IPS-15b (cell line): ENCODE data around the gene TRRAP.

ENCODE experiments used
- H3K27me3 ChIP-seq: one replicate; pipeline ENCODE4 v1.6.1; 2013; ENCODE audit warnings: low read length; ENCODE audit not compliant: control insufficient read depth, insufficient read depth
- H3K36me3 ChIP-seq: one replicate; pipeline ENCODE4 v1.6.1; 2013; ENCODE audit warnings: low read length; ENCODE audit not compliant: control insufficient read depth, insufficient read depth
- H3K4me1 ChIP-seq: one replicate; pipeline ENCODE4 v1.6.1; 2013; ENCODE audit warnings: mild to moderate bottlenecking, low read length; ENCODE audit not compliant: control insufficient read depth, insufficient read depth
- H3K4me3 ChIP-seq: one replicate; pipeline ENCODE4 v1.5.1; 2013; ENCODE audit warnings: low read depth, low read length
- H3K9ac ChIP-seq: one replicate; pipeline ENCODE4 v1.6.1; 2013; ENCODE audit warnings: low read depth, mild to moderate bottlenecking, low read length
- H3K9me3 ChIP-seq: one replicate; pipeline ENCODE4 v1.6.1; 2013; ENCODE audit warnings: mild to moderate bottlenecking, low read length; ENCODE audit not compliant: control insufficient read depth, insufficient read depth

The TRRAP gene

GRCh38 chr7:99014113-99014985 is 136.0 kb downstream of the TRRAP start:
- Histone ChIP-seq H3K4me3 (no peak overlapping the region), H3K27me3 (no peaks in the 10 kb centered on the region), H3K4me1 (no peaks in the 10 kb centered on the region), H3K9ac (no peak overlapping the region), H3K9me3 (no peaks in the 10 kb centered on the region), H3K36me3 (peaks cover 40% of the 10 kb centered on the region)

- Histone ChIP-seq H3K9ac (no peak overlapping the region), H3K9me3 (no peaks in the 10 kb centered on the region), H3K27me3 (no peaks in the 10 kb centered on the region), H3K4me3 (no peak overlapping the region), H3K4me1 (no peaks in the 10 kb centered on the region), H3K36me3 (peaks cover 36% of the 10 kb centered on the region)
These were observed 137.9 kb downstream of the TRRAP start for GRCh38 chr7:99016196-99016595.

GRCh38 chr7:99019523-99020412 is 141.4 kb downstream of the TRRAP start:
- H3K27me3 ChIP-seq, result no peaks in the 10 kb centered on the region
- no peaks in the 10 kb centered on the region for H3K9me3 ChIP-seq
- H3K9ac ChIP-seq, result no peak overlapping the region
- no peaks in the 10 kb centered on the region for H3K4me1 ChIP-seq
- no peak overlapping the region for H3K4me3 ChIP-seq
- peaks cover 8% of the 10 kb centered on the region for H3K36me3 ChIP-seq

DNA sequence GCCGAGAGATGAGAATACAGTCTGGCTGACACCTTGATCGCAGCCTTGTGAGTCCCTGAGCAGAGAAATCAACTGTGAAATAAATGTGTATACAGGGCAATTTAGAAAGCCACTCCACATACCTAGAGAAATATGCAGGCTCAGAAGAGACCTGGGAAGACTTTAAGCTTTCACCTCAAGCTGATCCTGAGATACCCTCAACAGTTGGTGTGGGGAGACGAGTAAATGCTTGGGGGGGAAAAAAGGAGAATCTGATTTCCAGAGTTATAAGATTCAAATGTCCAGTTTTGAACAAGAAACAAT is 142.0 kb downstream of the TRRAP start:
- Histone ChIP-seq H3K9me3 (no peaks in the 10 kb centered on the region), H3K27me3 (no peaks in the 10 kb centered on the region), H3K4me3 (no peak overlapping the region), H3K36me3 (peaks cover 2% of the 10 kb centered on the region), H3K4me1 (no peaks in the 10 kb centered on the region), H3K9ac (no peak overlapping the region)

- H3K9ac ChIP-seq, result no peak overlapping the region
- H3K4me3 ChIP-seq, result no peak overlapping the region
- H3K9me3 ChIP-seq, result no peaks in the 10 kb centered on the region
- H3K4me1 ChIP-seq, result no peaks in the 10 kb centered on the region
- no peaks in the 10 kb centered on the region for H3K36me3 ChIP-seq
- H3K27me3 ChIP-seq, result no peaks in the 10 kb centered on the region
These were observed 143.7 kb downstream of the TRRAP start for GRCh38 chr7:99021941-99022560.

- Histone ChIP-seq H3K4me3 (no peak overlapping the region), H3K4me1 (no peaks in the 10 kb centered on the region), H3K9ac (no peak overlapping the region), H3K36me3 (peaks cover 10% of the 10 kb centered on the region), H3K9me3 (no peaks in the 10 kb centered on the region), H3K27me3 (no peaks in the 10 kb centered on the region)
These were observed 145.7 kb downstream of the TRRAP start for GRCh38 chr7:99024066-99024465.

DNA sequence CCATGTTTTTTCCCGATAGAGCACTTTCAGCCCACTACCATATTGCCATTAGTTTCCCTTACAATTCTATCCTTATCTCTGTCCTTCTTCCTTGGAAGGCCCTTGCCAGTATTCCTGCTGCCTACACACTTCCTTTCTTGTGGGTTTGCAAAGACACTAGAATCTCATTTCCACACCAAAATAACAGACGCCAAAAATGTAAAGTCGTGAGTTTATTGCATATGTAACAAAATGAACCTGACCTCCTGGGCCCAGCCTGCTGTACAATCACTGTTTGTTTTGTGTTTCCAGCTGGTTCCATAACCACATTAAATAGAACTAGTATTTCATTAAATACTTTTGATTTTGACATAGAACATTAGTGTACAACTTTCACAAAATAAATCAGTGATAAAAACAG is 148.9 kb downstream of the TRRAP start:
- H3K9me3 ChIP-seq, result no peaks in the 10 kb centered on the region
- H3K27me3 ChIP-seq, result no peaks in the 10 kb centered on the region
- H3K36me3 ChIP-seq, result peaks cover 21% of the 10 kb centered on the region
- H3K4me1 ChIP-seq, result no peaks in the 10 kb centered on the region
- no peak overlapping the region for H3K4me3 ChIP-seq
- H3K9ac ChIP-seq, result no peak overlapping the region

DNA sequence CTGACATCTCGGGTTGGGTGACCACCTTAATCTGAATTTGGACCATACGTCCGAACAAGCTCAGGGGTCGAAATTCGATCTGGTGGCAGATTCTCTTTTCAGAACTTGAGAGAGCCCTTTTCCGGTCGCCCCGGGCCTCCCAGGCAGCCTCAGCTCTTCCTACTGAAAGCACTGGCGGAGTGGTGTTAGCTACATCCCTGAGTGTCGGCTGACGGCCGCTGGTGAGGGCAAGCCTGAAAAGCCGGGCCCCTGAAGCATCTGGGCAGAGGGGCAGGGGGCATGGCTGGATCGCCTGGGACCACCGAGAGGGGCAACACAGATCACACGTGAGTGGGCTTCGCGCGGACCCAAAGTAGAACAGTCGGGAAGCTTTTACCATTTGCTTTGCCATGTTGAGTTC is 149.5 kb downstream of the TRRAP start:
- H3K4me3 ChIP-seq, result no peak overlapping the region
- no peak overlapping the region for H3K9ac ChIP-seq
- no peaks in the 10 kb centered on the region for H3K4me1 ChIP-seq
- no peaks in the 10 kb centered on the region for H3K9me3 ChIP-seq
- no peaks in the 10 kb centered on the region for H3K27me3 ChIP-seq
- H3K36me3 ChIP-seq, result peaks cover 21% of the 10 kb centered on the region

DNA sequence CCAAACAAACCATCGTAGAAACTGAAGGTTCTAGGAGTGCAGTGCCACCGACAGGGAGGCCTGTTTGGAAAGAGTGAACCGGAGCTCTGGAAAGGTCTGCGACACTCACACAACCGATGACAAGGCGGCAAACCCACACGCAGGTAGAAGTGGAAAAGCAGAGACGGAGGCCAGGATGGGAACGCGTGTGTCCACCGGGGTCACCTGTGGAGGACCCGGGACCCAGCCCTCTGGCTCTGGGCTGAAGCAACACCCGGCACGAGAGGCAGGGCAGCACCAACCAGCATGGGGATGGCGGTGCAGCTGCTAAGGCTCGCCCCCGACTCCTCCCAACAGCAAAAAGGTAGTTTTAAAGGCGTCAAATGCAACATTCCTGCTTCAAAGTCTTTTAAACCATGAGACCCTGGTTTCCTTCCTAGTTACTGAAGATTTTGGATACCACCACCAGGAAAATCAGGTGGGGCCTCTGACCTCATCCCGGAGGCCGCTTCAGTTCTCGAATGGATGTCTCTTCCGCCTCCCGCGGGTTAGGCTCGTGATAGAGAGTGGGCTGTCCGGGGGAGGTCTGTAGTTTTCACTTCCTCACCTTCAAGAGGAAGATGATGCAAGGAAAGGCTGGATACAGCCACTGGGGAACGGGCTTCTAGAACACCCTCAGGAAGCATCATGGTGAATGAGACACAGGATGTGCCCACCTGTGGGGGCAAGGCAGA is 150.1 kb downstream of the TRRAP start:
- H3K4me1 ChIP-seq, result no peaks in the 10 kb centered on the region
- no peak overlapping the region for H3K9ac ChIP-seq
- H3K4me3 ChIP-seq, result no peak overlapping the region
- no peaks in the 10 kb centered on the region for H3K9me3 ChIP-seq
- no peaks in the 10 kb centered on the region for H3K27me3 ChIP-seq
- H3K36me3 ChIP-seq, result peaks cover 21% of the 10 kb centered on the region

DNA sequence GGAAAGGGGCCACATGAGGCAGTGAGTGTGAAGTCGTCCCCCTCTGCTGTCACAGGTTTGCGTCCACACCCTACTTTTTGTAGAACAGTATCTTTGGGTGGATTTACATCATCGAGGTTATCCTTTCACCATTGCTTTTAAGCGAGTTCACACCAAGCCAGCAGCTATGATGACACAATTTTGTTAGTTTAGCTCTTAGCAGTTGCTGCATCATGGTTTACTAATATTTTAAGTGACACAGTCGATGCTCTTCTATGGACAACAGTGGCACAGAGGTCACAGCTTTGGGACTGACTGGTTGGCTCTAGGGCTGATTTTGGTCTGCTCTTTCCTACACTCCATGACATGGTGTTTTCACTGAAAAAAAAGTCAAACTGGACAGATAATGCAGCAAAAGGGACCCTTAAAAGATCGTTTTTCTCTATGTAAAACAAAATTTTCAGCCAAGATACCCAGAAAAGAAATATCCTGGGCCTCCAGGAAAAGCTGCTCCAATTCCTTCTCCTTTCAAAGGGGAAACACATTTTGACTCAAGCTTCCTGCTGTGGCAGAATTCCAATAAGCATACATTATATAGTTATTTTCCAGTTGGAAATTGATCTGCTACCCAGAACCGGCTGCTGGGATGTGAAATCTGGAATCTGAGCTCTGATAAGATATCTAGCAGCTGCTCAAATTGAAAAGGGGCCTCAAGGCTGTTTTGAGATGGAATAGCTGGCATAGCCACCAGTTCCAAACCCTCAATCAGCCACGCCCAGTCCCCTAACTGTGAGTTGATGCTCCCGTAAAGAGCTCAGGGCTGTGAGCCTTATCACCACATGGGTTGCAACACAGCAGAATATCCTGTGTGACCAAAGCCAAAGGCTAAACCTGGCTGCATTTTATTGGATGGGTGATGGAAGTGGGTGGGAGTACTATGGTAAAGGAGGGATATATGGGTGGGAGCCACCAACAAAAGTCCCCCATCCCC is 151.4 kb downstream of the TRRAP start:
- Histone ChIP-seq H3K4me3 (no peak overlapping the region), H3K4me1 (no peaks in the 10 kb centered on the region), H3K9ac (no peak overlapping the region), H3K27me3 (no peaks in the 10 kb centered on the region), H3K36me3 (peaks cover 33% of the 10 kb centered on the region), H3K9me3 (no peaks in the 10 kb centered on the region)
